Measurements from ENCODE around the gene NPSR1.
"Not testable (repeated sequence)": the region's sequence is repeated elsewhere in the genome, so short reads cannot be mapped to it uniquely, and the experiment has no call there.

DNA sequence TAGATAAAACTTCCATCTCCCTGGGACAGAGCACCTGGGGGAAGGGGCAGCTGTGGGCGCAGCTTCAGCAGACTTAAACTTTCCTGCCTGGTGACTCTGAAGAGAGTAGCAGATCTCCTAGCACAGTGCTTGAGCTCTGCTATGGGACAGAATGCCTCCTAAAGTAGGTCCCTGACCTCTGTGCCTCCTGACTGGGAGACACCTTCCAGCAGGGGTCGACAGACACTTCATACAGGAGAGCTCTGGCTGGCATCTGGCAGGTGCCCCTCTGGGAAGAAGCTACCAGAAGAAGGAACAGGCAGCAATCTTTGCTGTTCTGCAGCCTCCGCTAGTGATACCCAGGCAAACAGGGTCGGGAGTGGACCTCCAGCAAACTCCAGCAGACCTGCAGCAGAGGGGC lies 29.4 kb upstream of the NPSR1 start:
- TF ChIP-seq, protein P1, sequence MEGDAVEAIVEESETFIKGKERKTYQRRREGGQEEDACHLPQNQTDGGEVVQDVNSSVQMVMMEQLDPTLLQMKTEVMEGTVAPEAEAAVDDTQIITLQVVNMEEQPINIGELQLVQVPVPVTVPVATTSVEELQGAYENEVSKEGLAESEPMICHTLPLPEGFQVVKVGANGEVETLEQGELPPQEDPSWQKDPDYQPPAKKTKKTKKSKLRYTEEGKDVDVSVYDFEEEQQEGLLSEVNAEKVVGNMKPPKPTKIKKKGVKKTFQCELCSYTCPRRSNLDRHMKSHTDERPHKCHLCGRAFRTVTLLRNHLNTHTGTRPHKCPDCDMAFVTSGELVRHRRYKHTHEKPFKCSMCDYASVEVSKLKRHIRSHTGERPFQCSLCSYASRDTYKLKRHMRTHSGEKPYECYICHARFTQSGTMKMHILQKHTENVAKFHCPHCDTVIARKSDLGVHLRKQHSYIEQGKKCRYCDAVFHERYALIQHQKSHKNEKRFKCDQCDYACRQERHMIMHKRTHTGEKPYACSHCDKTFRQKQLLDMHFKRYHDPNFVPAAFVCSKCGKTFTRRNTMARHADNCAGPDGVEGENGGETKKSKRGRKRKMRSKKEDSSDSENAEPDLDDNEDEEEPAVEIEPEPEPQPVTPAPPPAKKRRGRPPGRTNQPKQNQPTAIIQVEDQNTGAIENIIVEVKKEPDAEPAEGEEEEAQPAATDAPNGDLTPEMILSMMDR (IDR thresholded peaks at IDR 0.05), result not testable (repeated sequence)
- not testable (repeated sequence) for TF ChIP-seq POLR2A (IDR thresholded peaks at IDR 0.05)

Data from uterus (tissue), 2 donors.